A375 (cell line): Measurements from ENCODE around the gene OR14A16. TPM values are rescaled to one million over a fixed set of nuclear protein-coding genes. Genes with fewer than 3 reads are reported as not detected.

Source experiments
- total RNA-seq: library from RNA; depleted of rRNA; stranded (reverse); fragments of >200 nt; shearing (Covaris generic); gene quantifications from 2 replicates; pipeline ENCODE4 v1.2.3, GENCODE V29; 2014; rRNA removed

The OR14A16 gene
- not detected in 2 replicates for total RNA-seq

DNA sequence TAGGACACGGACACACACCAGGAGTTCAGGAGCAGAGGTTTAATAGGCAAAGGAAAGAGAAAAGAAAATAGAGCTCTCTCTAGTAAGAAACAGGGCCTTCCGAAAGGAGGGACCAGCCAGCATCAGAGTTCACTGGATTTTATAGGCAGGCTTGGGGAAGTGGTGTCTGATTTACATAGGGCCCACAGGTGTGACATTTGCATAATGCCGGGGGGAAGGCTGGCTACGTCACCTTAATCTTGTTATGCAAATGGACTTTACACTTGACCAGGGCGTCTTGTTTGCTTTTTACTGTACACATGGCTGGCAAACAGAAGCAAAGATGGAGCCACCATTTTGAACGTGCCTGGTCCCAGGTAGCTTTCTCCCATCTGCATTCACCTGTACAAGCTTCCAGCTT lies at the start of gene OR14A16:
OR14A16 (minus strand) TSS at position 97 of the 400 bp plus-strand sequence. CDS start 8,390 bp downstream, outside the sequence.

GRCh38 chr1:247857069-247857984 lies 33.4 kb upstream of the OR14A16 start, which contains the start of gene TRIM58:
TRIM58 (plus strand) TSS chr1:247857187; CDS start chr1:247857247, 60 bp downstream.

DNA sequence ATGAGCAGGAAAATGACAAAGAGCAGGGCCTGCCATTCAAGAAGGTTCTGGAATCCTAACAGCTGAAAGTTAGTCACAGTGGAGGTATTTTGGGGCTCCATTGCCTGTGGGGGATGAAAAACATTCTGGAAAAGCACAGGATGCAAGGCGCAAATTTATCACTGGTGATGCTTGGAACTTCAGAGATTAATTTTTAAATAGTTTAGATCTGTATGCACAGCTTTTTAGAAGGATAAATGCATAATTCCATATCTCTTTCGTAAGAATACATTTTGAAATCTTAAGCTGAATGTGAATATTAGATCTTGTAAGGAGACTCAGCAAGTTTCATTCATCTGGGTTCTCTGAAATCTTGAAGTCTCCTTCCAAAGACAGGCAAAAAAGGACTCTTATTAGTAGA lies 17.9 kb upstream of the OR14A16 start, which contains the start of gene OR11L1:
OR11L1 (minus strand) TSS at position 101 of the 400 bp plus-strand sequence; CDS start at position 101, 0 bp downstream.

Other genes with a start within 250 kb of the OR14A16 start
- not detected in 2 replicates for gene OR2G2, start 235.8 kb downstream of the OR14A16 start, total RNA-seq
- gene OR2G3, start 218.5 kb downstream of the OR14A16 start, total RNA-seq, result not detected in 2 replicates
- not detected in 2 replicates for gene OR13G1, start 144.4 kb downstream of the OR14A16 start, total RNA-seq
- gene OR6F1, start 107.5 kb downstream of the OR14A16 start, total RNA-seq, result not detected in 2 replicates
- gene OR14K1, start 85.5 kb downstream of the OR14A16 start, total RNA-seq, result not detected in 2 replicates
- not detected in 2 replicates for gene OR14A2, start 76.0 kb downstream of the OR14A16 start, total RNA-seq
- gene OR1C1, start 63.6 kb downstream of the OR14A16 start, total RNA-seq, result not detected in 2 replicates
- gene OR11L1, start 17.8 kb upstream of the OR14A16 start, total RNA-seq, result not detected in 2 replicates
- 12.9 and 13.2 TPM in 2 replicates for gene TRIM58, start 33.1 kb upstream of the OR14A16 start, total RNA-seq
- 0.45 and 2.8 TPM in 2 replicates for gene OR2W3, start 71.5 kb upstream of the OR14A16 start, total RNA-seq
- 0.32 TPM in 1 of 2 replicates, not detected in the other for gene OR2T8, start 96.1 kb upstream of the OR14A16 start, total RNA-seq
- not detected in 2 replicates for gene OR2AJ1, start 100.8 kb upstream of the OR14A16 start, total RNA-seq
- gene OR2L8, start 124.7 kb upstream of the OR14A16 start, total RNA-seq, result not detected in 2 replicates
- gene OR2AK2, start 141.1 kb upstream of the OR14A16 start, total RNA-seq, result not detected in 2 replicates
- 0.08 TPM in 1 of 2 replicates, not detected in the other for gene OR2L5, start 189.5 kb upstream of the OR14A16 start, total RNA-seq
- 0.04 and 0.29 TPM in 2 replicates for gene OR2L2, start 206.0 kb upstream of the OR14A16 start, total RNA-seq
- gene OR2L3, start 222.7 kb upstream of the OR14A16 start, total RNA-seq, result not detected in 2 replicates